HUES48 (cell line): ENCODE data around the gene ARHGAP1.

Source experiments
- H3K27ac ChIP-seq: one replicate; pipeline ENCODE4 v1.7.0; 2013; ENCODE audit warnings: low read depth, low read length, inconsistent platforms
- H3K27me3 ChIP-seq: 2 replicates; pipeline ENCODE4 v1.6.1; 2013; ENCODE audit warnings: mild to moderate bottlenecking, low read length; ENCODE audit not compliant: control insufficient read depth, insufficient read depth
- H3K36me3 ChIP-seq: 2 replicates; pipeline ENCODE4 v1.6.1; 2013; ENCODE audit warnings: low read length; ENCODE audit not compliant: control insufficient read depth, insufficient read depth
- H3K4me1 ChIP-seq: 2 replicates; pipeline ENCODE4 v1.6.1; 2013; ENCODE audit warnings: mild to moderate bottlenecking, low read length; ENCODE audit not compliant: control insufficient read depth, insufficient read depth
- H3K4me3 ChIP-seq: 2 replicates; pipeline ENCODE4 v1.5.1; 2013; ENCODE audit warnings: mild to moderate bottlenecking, low read depth, low read length
- H3K9ac ChIP-seq: 2 replicates; pipeline ENCODE4 v1.6.1; 2013; ENCODE audit warnings: mild to moderate bottlenecking, low read depth, low read length, moderate library complexity
- H3K9me3 ChIP-seq: 2 replicates; pipeline ENCODE4 v1.6.1; 2013; ENCODE audit warnings: low read length; ENCODE audit not compliant: control insufficient read depth, insufficient read depth

The ARHGAP1 gene

DNA sequence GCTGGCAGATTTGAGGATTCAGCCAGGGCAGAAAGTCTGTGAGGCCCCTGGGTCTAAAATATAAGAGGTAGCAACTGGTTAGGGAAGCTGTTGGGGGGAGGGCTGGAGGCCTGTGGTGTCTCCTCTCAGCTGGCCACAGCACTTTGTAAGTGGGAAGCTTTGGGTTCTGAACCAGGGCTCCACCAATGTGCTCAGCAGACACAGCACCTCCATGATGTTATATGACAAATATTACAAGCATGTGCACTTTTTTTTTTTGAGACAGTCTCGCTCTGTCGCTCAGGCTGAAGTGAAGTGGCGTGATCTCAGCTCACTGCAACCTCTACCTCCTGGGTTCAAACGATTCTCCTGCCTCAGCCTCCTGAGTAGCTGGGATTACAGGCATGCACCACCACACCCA lies 8.0 kb downstream of the ARHGAP1 start:
- Histone ChIP-seq H3K36me3 (peaks cover 30% of the 10 kb centered on the region), H3K9me3 (no peaks in the 10 kb centered on the region), H3K4me3 (no peak overlapping the region), H3K27ac (no peak overlapping the region), H3K27me3 (no peaks in the 10 kb centered on the region), H3K9ac (no peak overlapping the region), H3K4me1 (no peaks in the 10 kb centered on the region)

DNA sequence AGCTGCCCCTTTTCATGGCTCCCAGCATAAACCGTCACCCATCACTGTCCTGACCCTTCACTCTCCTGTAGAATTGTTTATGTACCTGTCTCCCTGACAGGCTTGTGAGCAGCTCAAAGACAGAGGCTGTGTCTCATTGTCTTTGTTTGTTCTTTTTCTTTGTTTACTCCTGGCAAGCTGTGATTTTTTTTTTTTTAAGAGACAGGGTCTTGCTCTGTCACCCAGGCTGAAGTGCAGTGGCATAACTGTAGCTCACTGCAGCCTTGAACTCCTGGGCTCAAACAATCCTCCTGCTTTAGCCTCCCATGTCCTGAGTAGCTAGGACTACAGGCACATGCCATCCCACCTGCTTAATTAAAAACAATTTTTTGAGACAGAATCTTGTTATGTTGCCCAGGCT lies 9.7 kb downstream of the ARHGAP1 start:
- Histone ChIP-seq H3K27ac (no peak overlapping the region), H3K9ac (no peak overlapping the region), H3K4me1 (no peaks in the 10 kb centered on the region), H3K27me3 (no peaks in the 10 kb centered on the region), H3K36me3 (peaks cover 28% of the 10 kb centered on the region), H3K4me3 (no peak overlapping the region), H3K9me3 (no peaks in the 10 kb centered on the region)

DNA sequence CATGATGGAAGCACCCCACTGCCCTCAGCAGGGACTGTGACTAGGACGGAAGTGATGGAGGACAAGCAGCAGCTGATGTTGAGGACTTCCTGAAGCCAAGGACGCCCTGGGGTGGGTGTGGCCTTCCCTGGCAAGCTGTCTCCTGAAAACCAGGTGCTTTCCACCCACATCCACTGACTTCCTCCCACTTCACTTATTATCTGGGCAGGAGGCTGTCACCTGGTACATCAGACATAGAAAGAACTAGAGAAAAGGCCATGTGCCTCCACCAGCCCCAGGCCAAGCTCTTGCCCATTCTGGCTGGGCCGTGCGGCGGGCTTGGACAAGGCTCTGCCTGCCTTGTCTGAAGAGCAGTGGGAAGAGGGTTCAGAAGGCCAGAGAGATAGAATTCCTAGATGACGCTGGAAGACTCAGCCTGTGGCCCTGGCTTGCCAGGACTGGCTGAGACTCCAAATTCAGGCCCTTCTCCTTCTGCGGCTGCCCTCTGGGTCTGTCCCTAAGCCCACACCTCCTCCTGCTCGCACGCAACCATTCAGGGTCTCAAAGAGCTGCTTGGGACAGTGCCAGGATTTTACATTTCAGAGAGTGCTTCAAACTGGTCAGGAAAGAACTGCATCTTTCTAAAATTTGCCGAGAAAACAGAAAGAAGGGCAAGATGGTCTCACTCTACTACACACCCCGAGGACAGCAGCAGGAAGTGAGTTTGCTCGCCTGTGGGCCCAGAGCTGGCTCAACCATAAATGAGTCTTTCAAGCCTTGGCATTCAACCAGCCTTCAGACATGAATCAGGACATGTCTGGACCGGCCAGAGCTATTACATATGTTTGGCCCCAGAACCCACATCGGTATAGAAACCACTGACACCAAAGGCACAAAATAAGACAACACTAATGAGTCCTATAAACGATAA lies 13.3 kb downstream of the ARHGAP1 start:
- Histone ChIP-seq H3K27ac (no peak overlapping the region), H3K9ac (no peak overlapping the region), H3K4me3 (no peak overlapping the region), H3K36me3 (peaks cover 9% of the 10 kb centered on the region; the same call in 1 of the 2 replicates), H3K9me3 (no peaks in the 10 kb centered on the region), H3K27me3 (no peaks in the 10 kb centered on the region), H3K4me1 (no peaks in the 10 kb centered on the region)

DNA sequence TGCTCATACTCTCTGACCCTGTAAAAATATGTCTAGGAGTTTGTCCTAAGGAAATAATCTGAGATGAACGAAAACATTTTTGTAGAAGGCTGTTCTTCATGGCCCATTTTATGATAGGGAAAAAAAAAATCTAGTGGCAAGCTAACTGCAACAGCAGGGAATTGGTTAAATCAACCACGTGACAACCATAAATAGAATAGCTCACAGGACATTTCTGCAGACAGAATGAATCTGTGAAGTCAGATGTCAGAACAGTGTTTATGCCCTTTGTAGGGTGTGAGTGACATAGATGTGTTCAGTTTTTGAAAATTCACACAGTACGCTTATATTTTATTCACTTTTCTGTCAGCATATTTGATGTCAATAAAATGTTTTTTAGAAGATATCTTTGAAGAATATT lies 16.1 kb downstream of the ARHGAP1 start:
- Histone ChIP-seq H3K4me1 (no peaks in the 10 kb centered on the region), H3K36me3 (peaks cover 25% of the 10 kb centered on the region), H3K9me3 (no peaks in the 10 kb centered on the region), H3K9ac (no peak overlapping the region), H3K4me3 (no peak overlapping the region), H3K27ac (no peak overlapping the region), H3K27me3 (no peaks in the 10 kb centered on the region)

DNA sequence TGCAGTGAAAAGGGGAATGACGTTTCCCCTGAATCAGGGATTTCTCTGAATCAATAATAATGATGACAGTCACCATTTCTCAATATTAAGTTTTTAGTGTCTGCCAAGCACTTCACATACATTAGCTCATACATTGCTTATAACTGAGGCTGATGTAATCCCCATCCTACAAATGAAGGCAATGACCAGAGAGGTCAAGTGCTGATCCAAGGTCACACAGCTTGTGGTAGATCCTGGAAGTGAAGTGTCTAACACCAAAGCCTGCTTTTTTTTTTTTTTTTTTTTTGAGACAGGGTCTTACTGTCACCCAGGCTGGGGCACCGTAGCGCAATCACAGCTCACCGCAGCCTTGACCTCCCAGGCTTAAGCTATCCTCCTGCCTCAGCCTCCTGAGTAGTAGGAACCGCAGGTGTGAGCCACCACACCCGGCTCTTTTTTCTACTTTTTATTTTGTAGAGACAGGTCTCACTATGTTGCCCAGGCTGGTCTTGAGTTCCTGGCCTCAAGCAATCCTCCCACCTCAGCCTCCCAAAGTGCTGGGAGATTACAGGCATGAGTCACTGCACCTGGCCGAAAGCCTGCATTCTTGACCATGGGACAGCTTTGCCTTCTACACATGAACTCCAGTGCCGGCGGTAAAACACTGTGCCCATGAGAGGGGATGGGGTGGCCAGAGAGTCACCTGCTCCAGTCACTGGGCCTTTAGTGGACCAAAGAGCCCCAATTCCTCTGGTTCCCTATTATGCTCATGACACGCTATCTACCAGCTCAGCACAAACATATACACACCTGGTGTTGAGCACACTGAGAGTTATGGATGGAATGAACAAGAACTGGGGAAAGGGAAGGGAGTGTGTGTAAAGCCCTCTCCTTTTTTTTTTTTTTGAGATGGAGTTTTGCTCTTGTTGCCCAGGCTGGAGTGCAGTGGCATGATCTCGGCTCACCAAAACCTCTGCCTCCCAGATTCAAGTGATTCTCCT lies 17.4 kb downstream of the ARHGAP1 start:
- Histone ChIP-seq H3K27me3 (no peaks in the 10 kb centered on the region), H3K9ac (no peak overlapping the region), H3K36me3 (peaks cover 36% of the 10 kb centered on the region), H3K4me3 (no peak overlapping the region), H3K4me1 (no peaks in the 10 kb centered on the region), H3K9me3 (no peaks in the 10 kb centered on the region), H3K27ac (no peak overlapping the region)

DNA sequence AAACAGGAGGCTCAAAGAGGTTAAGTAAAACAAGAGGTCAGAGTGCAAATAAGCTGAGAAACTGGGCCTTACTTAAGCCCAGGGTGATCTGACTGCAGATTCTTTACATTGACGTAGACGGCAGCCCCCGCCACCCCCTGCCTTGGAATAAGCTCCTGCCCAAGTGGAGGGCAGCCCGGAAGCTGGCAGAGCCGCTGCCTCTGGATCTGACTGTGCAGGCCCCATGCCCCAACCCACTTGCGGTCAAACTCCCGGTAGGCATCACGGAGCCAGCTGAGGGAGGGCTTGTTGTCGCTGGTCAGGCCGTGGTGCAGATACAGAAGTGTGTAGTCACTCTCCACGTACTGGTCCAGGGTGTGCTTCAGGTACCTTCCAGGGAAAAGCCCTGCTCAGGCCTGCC lies 18.6 kb downstream of the ARHGAP1 start:
- Histone ChIP-seq H3K9ac (no peak overlapping the region), H3K27ac (no peak overlapping the region), H3K4me3 (no peak overlapping the region), H3K27me3 (no peaks in the 10 kb centered on the region), H3K9me3 (no peaks in the 10 kb centered on the region), H3K4me1 (no peaks in the 10 kb centered on the region), H3K36me3 (peaks cover 30% of the 10 kb centered on the region)

DNA sequence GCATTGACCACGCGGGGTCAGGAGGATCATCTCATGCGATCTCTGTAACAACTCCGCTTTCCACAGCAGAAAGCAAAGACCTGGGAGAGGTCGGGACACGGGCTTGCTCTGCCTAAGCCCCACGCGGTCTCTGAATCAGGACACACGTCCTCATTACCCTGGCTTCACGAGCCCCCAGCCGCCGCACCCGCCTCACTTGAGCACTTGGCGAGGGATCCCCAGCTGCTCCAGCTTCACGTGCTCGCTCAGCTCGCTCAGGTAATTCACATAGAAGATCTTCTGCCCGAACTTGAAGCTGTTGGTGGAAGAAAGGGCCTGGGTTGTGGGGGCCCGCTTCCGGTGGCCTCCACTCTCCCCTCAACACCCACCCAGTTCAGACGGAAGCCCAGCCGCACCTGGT lies 19.6 kb downstream of the ARHGAP1 start:
- Histone ChIP-seq H3K27me3 (no peaks in the 10 kb centered on the region), H3K9me3 (no peaks in the 10 kb centered on the region), H3K9ac (no peak overlapping the region), H3K36me3 (peaks cover 30% of the 10 kb centered on the region), H3K27ac (no peak overlapping the region), H3K4me3 (no peak overlapping the region), H3K4me1 (peaks cover under 1% of the 10 kb centered on the region; the same call in 1 of the 2 replicates)

DNA sequence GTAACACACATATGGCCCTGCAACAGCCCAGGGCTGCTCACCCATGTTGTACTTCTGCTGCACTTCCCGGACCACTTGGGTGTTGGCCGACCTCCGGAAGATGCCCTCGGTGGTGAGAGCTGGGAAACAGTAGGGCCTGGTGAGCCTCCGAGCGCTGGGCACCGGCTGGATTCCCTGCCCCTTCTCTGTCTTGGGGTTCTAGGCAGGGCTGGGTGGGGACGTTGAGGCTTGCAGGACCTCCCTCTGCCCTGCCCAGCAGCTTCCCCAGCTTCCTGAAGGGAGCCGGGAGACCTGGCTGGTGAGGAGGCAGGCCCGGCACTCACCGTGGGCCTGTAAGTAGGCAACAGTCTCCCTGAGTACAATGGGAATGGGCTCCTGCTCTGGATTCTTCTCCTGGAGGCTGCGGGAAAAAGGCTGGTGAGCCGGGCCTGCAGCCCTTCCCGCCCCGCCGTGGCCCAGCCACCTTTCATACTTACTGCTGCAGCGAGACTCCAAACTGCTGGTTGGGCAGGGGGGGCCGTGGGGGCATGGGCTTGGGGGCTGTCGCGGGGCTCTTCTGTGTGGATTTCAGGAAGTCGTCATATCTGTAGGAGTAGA lies 20.2 kb downstream of the ARHGAP1 start:
- Histone ChIP-seq H3K9me3 (no peaks in the 10 kb centered on the region), H3K36me3 (peaks cover 30% of the 10 kb centered on the region), H3K9ac (no peak overlapping the region)

DNA sequence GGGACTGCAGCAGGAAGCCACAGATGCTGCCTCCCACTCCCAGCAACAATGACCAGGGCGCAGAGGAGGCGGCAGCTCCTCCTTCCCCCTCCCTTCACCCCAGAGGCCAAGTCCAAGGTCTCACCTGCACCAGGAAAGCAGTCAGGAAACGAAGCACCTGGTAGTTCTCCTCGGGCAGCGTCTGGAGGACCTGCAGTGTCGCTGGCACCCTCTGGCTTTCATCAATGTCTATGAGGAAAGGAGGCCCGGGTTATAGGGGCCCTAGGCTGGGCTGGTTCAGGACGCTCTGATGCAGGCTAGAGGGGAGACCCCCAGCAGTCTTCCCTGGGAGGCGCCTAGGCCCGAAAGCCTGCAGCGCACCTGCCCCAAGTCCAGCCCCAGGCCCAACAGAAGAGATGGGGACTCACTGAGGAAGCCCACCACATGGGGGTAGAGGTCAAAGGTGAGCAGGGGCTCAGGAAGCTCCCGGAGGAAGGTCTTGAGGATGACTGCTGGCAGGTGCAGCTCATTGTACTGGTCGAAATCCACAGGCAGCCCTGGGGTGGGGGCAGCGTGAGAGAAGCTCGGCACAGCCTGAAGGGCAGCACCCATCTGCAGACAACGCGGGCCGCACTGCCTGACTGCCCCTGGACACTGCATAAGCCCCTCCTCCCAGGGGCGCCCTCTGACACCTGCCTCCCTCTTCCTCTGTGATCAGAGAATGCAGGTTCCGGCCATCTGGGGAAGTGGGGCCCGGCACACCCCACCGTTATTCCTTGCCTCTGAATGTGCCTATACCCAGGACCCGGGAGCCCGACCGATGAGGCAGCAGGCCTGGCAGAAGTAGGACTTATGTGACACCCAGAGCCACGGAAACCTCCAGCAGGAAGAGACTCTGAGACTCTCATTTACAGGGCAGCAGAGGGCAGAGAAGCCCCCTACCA lies 20.9 kb downstream of the ARHGAP1 start:
- Histone ChIP-seq H3K27ac (no peak overlapping the region), H3K4me1 (peaks cover 12% of the 10 kb centered on the region), H3K27me3 (no peaks in the 10 kb centered on the region), H3K9ac (no peak overlapping the region), H3K9me3 (no peaks in the 10 kb centered on the region), H3K36me3 (peaks cover 30% of the 10 kb centered on the region), H3K4me3 (no peak overlapping the region)

More for the DNA sequence above, 20.2 kb downstream of the ARHGAP1 start:
- Histone ChIP-seq H3K4me1 (peaks cover 6% of the 10 kb centered on the region), H3K4me3 (no peak overlapping the region), H3K27me3 (no peaks in the 10 kb centered on the region), H3K27ac (no peak overlapping the region)

DNA sequence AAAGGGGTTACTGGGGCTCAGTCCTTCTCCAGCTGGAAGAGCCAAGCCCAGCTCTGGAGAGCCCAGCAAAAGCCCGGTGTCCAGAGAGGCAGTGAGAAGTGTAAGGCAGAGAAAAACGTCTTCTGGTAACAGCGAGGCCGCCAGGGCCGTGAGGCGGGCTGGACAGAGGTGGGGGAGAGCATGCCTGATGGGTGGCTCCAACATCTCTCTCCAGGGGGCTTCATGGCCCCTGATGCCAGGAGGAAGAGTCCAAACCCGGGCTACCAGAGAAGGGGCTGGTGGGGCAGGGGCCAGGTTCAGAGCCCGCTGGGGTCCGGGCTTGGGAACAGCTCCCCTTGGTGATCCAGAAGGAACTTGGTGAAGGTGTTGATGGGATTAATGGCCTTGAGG lies 21.7 kb downstream of the ARHGAP1 start:
- Histone ChIP-seq H3K4me1 (peaks cover 19% of the 10 kb centered on the region), H3K36me3 (peaks cover 32% of the 10 kb centered on the region), H3K27me3 (no peaks in the 10 kb centered on the region), H3K9me3 (no peaks in the 10 kb centered on the region), H3K9ac (no peak overlapping the region), H3K4me3 (no peak overlapping the region), H3K27ac (no peak overlapping the region)
